Lower leg skin (tissue), 3 donors: ENCODE results near the gene OR10A3.

ENCODE experiments used
- CTCF ChIP-seq, 3 donors: fragments of 450-650 bp; IDR thresholded peaks; one replicate each; pipeline ENCODE4 v1.5.1; 2016; ENCODE audit warnings: antibody characterized with exemption in 3 of 3, mild to moderate bottlenecking in 3 of 3, moderate library complexity in 2 of 3
- POLR2A ChIP-seq, 2 donors: fragments of 450-650 bp; IDR thresholded peaks; one replicate each; pipeline ENCODE4 v1.6.1; 2016 to 2017; ENCODE audit warnings: antibody characterized with exemption in 2 of 2, mild to moderate bottlenecking in 1 of 2, moderate library complexity in 1 of 2

GRCh38 chr11:7941608-7942007 is at the start of gene OR10A3:
- TF ChIP-seq CTCF (IDR thresholded peaks at IDR 0.05) (no peak), POLR2A (IDR thresholded peaks at IDR 0.05) (no peak)
